Stimulated activated CD8-positive, alpha-beta memory T cell treated with anti-CD3 and anti-CD28 coated beads, Interleukin-7, amount 100 ng/mL, for 4 hours (primary cell): ENCODE measurements around the gene COPA.
"Not testable (repeated sequence)": the region's sequence is repeated elsewhere in the genome, so short reads cannot be mapped to it uniquely, and the experiment has no call there.

Experiments
- DNase-seq, 2 donors: peaks; one replicate each; pipeline ENCODE4 v3.0.0-alpha.2; 2020; ENCODE audit warnings: low read depth in 2 of 2

COPA gene

GRCh38 chr1:160342953-160343869 is at the start of gene COPA, which contains the start of gene NCSTN:
Gene COPA (minus strand): TSS chr1:160343250. CDS start chr1:160343170, 80 bp downstream.
Gene NCSTN (plus strand): TSS chr1:160343383. CDS start chr1:160343397, 14 bp downstream.
- peak; percentile 83 to 84 for DNase-seq

GRCh38 chr1:160388406-160388805 is 45.4 kb upstream of the COPA start:
- DNase-seq = not testable (repeated sequence)

DNA sequence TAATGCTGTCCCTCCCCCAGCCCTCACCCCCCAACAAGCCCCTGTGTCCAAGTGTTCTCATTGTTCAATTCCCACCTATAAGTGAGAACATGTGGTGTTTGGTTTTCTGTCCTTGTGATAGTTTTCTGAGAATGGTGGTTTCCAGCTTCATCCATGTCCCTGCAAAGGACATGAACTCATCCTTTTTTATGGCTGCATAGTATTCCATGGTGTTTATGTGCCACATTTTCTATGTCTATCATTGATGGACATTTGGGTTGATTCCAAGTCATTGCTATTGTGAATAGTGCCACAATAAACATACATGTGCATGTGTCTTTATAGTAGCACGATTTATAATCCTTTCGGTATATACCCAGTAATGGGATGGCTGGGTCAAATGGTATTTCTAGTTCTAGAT is 41.8 kb upstream of the COPA start:
- not testable (repeated sequence) for DNase-seq

- no peak for DNase-seq
Observed at GRCh38 chr1:160377585-160378206, 34.6 kb upstream of the COPA start.

DNA sequence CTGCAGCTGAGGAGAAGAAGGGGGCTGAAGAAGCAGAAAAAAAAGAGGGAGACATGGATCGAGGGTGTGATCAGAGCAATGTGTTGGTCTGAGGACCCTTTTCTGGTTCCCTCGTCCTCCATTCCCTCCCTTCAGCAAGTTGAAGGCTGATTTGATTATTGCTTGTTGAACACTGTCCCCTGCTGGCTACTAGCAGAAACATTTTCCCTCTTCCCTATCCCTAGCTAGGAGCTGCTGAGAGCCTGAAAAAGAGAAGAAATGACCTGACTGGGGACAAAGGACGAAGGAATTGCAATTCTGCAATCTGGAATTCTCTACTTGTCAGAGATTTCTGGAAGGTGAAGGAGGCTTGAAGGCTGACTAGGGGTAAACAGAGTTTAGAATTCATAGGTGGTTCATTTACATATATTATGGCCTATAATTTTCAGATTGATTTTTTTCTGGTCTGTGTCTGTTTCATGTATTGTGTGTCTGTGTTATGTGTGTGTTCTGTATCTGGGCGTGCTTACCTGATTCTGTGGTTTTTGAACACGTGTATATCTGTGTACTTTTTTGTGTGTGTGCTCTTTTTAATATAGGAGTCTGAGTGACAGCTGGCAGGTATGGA is 33.6 kb upstream of the COPA start:
- DNase-seq = no peak

DNA sequence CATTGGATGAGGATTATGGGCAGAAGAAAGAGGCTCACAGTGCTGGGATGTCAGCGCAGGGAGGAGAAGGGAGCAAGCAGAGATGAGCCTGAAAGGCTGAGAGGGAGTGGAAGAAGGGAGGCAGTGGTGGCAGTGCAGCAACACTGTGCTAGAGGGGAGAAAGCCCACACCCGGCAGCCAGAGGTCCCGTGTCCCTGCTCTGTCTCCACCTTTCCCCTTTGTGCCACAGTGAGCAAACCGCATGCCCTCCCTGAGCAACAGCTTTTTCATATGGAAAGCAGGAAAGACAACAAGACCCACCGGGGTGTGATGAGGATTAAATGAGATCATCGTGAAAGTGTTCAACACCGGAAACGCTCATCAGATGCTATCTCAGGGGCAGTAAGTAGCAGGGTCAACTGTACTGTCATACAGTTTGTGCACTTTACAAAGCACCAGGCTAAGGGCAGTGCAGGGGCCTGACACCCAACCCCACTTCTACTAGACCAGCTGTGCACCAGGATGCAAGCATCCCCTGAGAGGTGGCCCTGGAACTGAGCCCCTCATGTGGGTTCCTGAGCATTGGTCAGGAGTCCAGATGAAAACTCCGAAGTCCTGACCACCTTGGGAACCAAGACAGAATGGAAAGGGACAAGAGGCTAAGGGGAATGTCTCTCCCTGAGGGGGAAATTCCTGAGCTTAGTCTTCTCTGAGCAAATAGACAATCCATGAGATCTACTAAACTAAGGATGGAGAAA is 32.9 kb upstream of the COPA start:
- no peak for DNase-seq

DNA sequence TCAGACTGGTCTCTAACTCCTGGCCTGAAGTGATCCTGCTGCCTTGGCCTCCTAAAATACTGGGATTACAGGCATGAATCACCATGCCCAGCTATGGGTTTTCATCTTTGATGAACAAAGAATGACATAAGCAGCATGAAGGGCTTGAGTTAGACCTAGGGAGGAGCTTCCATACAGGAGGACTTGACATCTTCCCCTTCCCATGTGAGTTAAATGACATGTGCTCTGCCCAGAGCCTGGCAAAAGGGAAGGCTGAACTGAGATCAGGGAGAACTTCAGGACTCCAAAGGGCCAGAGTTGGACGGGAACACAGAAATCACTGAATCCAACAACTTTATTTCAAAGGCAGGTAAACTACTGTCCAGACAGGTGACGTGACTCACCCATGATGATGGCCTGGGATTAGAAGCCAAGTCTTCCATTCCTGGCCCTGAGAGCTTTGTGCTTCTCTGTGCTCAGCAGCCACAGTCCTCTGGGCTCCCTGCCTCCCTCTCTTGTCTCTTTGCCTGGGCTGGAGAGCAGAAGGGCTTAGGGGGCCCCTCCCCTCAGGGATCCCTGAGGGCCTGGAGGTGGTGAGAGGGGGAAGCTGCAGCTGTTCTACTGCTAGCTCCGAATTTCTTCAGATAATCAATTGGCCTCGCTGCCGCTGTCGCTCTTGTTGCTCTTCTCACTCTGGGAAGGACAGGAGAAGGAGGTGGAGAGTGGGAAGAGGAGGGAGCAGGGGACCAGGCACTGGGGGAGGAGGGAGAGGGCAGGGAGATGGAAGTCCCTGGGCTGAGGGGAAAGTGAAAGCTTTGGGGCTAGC is 31.5 kb upstream of the COPA start:
- no peak for DNase-seq

GRCh38 chr1:160373696-160374095 is 30.6 kb upstream of the COPA start:
- no peak for DNase-seq

DNA sequence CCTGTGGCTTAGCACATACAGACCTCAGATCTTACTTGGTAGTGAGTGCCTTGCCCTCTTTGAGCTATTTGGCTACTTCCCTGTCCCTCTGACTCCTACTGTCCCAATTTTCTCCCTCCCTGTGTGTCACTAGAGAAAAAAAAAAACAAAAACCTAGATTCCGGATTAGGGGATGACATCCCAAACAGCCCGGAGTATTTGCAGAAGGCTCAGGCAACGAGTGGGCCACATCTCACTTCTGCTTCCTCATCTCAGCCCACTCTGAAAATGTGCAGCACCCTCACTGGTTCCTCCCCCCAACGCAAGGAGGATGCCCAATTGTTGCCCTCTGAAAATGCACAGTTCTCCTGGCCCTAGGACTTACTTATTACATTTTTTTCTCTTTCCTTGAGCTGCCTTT is 28.7 kb upstream of the COPA start:
- DNase-seq = no peak

DNA sequence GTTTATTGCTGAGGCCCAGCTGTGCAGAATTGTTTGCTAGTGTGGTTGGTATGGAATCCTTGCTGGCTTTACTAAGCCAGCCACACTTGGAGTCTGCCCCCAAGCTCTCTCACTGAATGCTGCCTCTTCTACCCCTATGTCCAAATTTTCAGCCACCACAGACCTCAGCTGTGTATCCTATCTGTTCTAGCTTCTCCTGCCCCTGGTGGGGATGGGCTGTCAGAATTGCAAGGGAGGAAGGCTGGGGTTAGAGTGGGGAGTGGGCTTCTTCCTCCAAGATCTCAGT is 28.2 kb upstream of the COPA start:
- DNase-seq = no peak

- no peak for DNase-seq
Observed at GRCh38 chr1:160370561-160371345, 27.7 kb upstream of the COPA start.

DNA sequence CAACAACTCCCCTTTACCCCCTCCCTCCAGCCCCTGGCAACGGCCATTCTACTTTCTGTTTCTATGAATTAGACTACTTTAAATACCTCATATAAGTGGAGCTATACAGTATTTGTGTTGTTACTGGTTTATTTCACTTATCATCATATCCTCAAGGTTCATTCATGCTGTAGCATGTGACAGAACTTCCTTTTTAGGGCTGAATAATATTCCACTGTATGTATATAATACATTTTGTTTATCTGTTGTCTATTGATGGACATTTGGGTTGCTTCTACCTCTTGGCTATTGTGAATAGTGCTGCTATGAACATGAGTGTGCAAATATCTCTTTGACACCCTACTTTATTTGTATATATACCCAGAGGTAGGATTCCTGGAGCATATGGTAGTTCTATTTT is 26.0 kb upstream of the COPA start:
- DNase-seq = no peak

DNA sequence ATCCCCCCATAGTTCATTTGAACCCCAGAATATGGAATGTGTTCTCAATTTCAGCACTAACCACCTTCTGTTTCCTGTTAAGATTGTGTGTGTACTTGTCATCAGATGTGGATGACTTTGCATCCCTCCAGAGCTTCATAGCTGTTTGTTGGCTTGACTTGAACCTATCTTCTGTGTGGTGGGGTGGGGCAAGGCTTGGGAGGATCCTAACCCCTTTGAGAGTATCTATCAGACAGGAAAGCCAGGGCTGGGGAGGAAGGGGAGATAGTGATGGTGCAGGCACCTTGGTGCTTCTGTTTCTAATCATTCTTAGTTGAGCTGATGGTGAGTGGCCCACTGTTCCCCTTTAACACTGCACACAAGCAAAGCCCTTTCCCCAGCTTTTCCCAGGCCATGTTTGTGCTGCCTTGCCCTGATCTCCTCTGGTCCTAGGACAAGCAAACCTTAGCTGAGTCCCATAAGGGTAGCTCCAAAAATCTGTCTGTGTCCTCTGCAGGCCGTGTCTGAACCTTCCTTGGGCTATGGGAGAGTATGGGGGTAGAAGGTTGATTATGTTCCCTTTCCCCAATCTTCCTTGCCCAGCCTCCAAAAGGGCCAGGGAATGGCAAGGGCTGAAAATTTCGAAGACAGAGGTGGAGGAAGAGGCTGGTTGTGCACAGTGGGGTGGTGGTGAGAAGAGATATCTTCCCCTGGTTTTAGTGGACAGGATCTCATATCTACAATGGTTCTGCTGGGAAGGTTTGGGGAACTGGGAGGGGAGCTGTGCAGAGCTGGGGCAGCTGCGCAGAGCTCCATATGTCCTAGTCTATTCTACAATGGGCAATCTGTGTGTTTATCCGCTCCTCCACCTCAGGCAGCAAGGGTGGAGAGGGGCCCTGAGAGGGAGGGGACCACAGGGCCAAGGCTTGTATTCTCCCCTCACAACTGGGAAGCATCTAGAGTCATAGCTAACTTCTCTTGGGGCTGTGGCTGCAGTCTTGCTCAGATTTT is 25.2 kb upstream of the COPA start:
- DNase-seq = no peak

- no peak for DNase-seq
Observed at GRCh38 chr1:160367516-160367900, 24.5 kb upstream of the COPA start.

- no peak for DNase-seq
Observed at GRCh38 chr1:160366731-160367515, 23.9 kb upstream of the COPA start, which contains the start of gene NHLH1. Gene NHLH1 (plus strand): TSS chr1:160367071. CDS start chr1:160370732, 3,661 bp downstream.

GRCh38 chr1:160365325-160365724 is 22.3 kb upstream of the COPA start:
- DNase-seq = no peak

- DNase-seq = no peak
Observed at GRCh38 chr1:160363951-160364735, 21.1 kb upstream of the COPA start.

DNA sequence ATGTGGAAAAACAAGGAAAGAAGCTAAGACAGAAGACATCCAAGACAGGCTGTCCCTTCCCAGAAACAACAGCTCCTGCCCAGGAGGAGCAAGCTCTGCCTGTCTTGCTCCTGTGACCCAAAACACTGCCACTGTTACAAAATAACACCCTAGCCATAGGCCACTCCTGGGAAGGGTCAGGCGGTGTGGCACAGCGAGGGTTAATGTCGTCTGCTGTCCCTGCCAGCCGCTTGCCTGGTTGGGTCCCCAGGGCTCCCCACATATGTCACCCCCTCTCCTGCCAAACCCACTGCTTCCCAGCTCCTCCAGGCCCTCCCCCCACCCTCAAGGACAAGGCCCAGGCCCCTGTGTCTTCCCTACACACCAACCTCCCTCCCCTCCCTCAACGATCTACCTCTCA is 20.0 kb upstream of the COPA start:
- DNase-seq = no peak
